Fibroblast of the aortic adventitia (primary cell): ENCODE measurements around the gene SIN3A. TPM values are rescaled to one million over a fixed set of nuclear protein-coding genes. Genes with fewer than 3 reads are reported as not detected.

ENCODE experiments used
- DNase-seq: peaks from one replicate; pipeline ENCODE4 v3.0.0-alpha.2; 2010; ENCODE audit warnings: low read depth
- H3K4me3 ChIP-seq: 2 replicates; pipeline ENCODE4 v1.5.1; 2011; ENCODE audit warnings: low read depth, mild to moderate bottlenecking, control low read depth, low read length, moderate library complexity
- small RNA-seq: library from RNA; depleted of rRNA; stranded (forward); fragments of <200 nt; gene quantifications from one replicate; pipeline ENCODE3, GENCODE V24; 2012
- total RNA-seq: library from RNA; depleted of rRNA; stranded (reverse); fragments of >200 nt; gene quantifications from 2 replicates; pipeline ENCODE4 v1.2.3, GENCODE V29; 2012; ENCODE audit warnings: low replicate concordance
- TF ChIP-seq, protein P1 (sequence below): IDR thresholded peaks from 2 replicates; pipeline ENCODE4 v1.5.1; 2011; ENCODE audit warnings: mild to moderate bottlenecking, low read length, control low read depth, inconsistent platforms; ENCODE audit not compliant: insufficient read depth

SIN3A gene
- total RNA-seq, 1 donor: 52.9 TPM

DNA sequence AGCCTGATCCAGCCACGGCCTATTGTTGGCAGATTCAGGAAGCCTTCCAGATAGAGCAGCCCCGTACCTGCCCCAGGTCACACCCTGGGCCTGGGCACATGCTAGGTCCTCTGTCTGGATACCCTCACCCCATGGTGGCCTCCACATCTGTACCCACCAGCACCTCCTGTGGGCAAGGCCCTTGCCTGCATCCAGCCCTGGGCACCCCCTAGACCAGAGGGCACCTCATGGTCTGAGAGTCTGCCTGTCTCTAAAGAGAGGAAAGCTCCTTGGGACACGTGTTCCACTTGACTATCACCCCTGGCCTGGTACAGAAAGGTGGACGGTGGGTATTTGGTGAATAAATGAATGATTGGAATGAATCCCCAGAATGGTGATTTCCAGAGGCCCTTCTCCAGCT lies 124.5 kb downstream of the SIN3A start:
- TF ChIP-seq, protein P1, sequence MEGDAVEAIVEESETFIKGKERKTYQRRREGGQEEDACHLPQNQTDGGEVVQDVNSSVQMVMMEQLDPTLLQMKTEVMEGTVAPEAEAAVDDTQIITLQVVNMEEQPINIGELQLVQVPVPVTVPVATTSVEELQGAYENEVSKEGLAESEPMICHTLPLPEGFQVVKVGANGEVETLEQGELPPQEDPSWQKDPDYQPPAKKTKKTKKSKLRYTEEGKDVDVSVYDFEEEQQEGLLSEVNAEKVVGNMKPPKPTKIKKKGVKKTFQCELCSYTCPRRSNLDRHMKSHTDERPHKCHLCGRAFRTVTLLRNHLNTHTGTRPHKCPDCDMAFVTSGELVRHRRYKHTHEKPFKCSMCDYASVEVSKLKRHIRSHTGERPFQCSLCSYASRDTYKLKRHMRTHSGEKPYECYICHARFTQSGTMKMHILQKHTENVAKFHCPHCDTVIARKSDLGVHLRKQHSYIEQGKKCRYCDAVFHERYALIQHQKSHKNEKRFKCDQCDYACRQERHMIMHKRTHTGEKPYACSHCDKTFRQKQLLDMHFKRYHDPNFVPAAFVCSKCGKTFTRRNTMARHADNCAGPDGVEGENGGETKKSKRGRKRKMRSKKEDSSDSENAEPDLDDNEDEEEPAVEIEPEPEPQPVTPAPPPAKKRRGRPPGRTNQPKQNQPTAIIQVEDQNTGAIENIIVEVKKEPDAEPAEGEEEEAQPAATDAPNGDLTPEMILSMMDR: no peak
- no peak for DNase-seq

DNA sequence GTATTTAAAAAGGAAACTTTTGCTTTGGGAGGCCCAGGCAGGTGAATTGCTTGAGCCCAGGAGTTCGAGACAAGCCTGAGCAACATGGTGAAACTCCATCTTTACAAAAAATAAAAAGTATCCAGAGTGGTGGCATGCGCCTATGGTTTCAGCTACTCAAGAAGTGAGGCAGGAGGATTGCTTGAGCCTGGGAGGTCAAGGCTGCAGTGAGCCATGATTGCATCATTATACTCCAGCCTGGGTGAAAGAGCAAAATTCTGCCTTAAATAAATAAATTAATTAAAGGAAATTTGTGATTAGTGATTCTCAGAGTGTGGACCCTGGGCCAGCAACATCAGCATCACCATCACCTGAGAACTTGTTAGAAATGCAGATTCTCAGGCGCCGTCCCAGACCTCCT lies 125.6 kb downstream of the SIN3A start:
- TF ChIP-seq, protein P1: no peak
- no peak for DNase-seq
- no peak overlapping the region for H3K4me3 ChIP-seq

More for the DNA sequence above, 124.5 kb downstream of the SIN3A start:
- H3K4me3 ChIP-seq: no peak overlapping the region

DNA sequence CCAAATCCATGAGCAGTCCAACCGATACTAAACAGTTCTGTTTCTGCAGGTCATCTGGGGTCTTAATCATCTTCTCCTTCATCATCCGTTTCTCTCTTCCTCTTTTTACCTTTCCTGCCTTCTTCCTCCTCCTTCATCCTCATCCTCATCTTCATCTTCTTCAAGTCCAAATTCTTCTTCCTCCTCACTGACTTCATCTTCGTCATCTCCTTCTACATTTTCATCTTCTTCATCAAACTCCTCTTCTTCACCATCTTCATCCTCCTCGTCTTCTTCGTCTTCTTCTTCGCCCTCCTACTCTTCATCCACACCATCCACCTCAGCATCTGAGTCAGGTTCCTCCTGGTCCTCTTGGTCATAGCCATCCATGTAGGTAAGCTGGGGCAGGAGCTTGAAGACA lies 129.8 kb downstream of the SIN3A start:
- H3K4me3 ChIP-seq: no peak overlapping the region
- no peak for DNase-seq
- TF ChIP-seq, protein P1: no peak

Small RNA genes within 50 kb of the gene (small RNA-seq; reads per million reads assigned to genes)
- gene AC105036.2: not detected

Other genes with a start within 250 kb of the SIN3A start
- gene C15orf39, start 249.8 kb downstream of the SIN3A start, total RNA-seq: 3.1 and 8.1 TPM in 2 replicates
- gene GOLGA6C, start 193.4 kb downstream of the SIN3A start, total RNA-seq: not detected in 2 replicates
- not detected in 2 replicates for gene GOLGA6D, start 168.9 kb downstream of the SIN3A start, total RNA-seq
- gene COMMD4, start 115.6 kb downstream of the SIN3A start, total RNA-seq: 54.1 and 66.8 TPM in 2 replicates
- 3.5 and 3.8 TPM in 2 replicates for gene NEIL1, start 104.7 kb downstream of the SIN3A start, total RNA-seq
- gene MAN2C1, start 83.1 kb downstream of the SIN3A start, total RNA-seq: 92.6 and 113 TPM in 2 replicates
- 14.4 and 24.0 TPM in 2 replicates for gene PTPN9, start 127.6 kb upstream of the SIN3A start, total RNA-seq
- gene SNUPN, start 174.0 kb upstream of the SIN3A start, total RNA-seq: 41.5 and 43.3 TPM in 2 replicates
- gene IMP3, start 188.5 kb upstream of the SIN3A start, total RNA-seq: 81.7 and 82.1 TPM in 2 replicates
- gene SNX33, start 196.2 kb upstream of the SIN3A start, total RNA-seq: 27.8 and 35.2 TPM in 2 replicates